ENCODE data around the gene TBC1D22A.

Gene TBC1D22A

DNA sequence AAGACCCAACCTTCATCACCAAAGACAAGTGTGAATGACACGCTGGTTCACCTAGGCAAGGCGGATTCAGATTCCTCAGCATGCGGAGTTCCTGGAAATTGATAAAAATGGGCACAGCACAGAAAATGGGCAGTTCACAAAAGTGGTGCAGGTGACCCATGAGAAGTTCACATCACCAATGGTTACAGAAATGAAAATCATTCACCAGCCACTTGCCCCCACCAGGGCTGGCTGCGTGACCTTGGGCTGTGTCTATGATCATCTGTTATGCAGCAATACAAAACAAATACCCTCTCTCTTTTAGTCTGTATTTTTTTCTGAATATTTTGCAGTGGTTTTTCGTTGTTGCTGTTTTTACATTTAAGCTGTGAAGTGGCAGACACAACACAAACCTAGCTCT, 415.9 kb downstream of the TBC1D22A start:
- no peak overlapping the region for H3K9ac ChIP-seq (ENCODE audit: low read depth in 1 of 2, low read length in 2 of 2)
- H3K27ac ChIP-seq (ENCODE audit: low read depth, low read length) = no peak overlapping the region
- H3K4me3 ChIP-seq (ENCODE audit: low read depth in 1 of 2, low read length in 2 of 2) = no peak overlapping the region
- H3K4me1 ChIP-seq (ENCODE audit: control insufficient read depth in 1 of 2, insufficient read depth in 2 of 2, low read length in 2 of 2) = peaks cover 0 to 5% of the 10 kb centered on the region in 2 donors
- H3K9me3 ChIP-seq (ENCODE audit: control insufficient read depth in 1 of 2, low read length in 2 of 2) = no peaks in the 10 kb centered on the region
- H3K36me3 ChIP-seq (ENCODE audit: control insufficient read depth in 1 of 2, insufficient read depth in 2 of 2, low read length in 2 of 2) = peaks cover 4 to 15% of the 10 kb centered on the region in 2 donors
- H3K27me3 ChIP-seq (ENCODE audit: control insufficient read depth in 1 of 2, insufficient read depth in 2 of 2, low read length in 2 of 2) = no peaks in the 10 kb centered on the region

DNA sequence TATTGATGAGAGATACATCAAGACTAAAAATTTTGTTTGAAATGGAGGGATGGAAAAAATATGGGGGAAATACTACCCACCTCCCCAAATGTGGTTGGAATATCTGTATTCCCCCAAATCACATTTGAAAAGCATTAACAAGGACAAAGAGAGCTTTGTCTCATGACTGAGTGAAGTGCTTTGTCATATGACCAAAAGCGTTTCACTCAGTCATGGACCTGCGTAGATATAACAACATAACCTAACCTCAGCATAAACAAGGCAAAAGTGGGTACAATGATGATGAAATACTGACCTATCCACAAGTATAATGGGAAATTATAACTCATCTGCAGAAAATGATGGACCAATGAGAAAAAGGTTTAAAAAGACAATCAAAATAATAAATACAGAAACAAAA, 418.3 kb downstream of the TBC1D22A start:
- peaks cover 4% of the 10 kb centered on the region in 2 donors for H3K9me3 ChIP-seq (ENCODE audit: control insufficient read depth in 1 of 2, low read length in 2 of 2)
- no peak overlapping the region for H3K4me3 ChIP-seq (ENCODE audit: low read depth in 1 of 2, low read length in 2 of 2)
- no peak overlapping the region for H3K9ac ChIP-seq (ENCODE audit: low read depth in 1 of 2, low read length in 2 of 2)
- no peaks in the 10 kb centered on the region for H3K27me3 ChIP-seq (ENCODE audit: control insufficient read depth in 1 of 2, insufficient read depth in 2 of 2, low read length in 2 of 2)
- H3K27ac ChIP-seq (ENCODE audit: low read depth, low read length) = no peak overlapping the region
- H3K36me3 ChIP-seq (ENCODE audit: control insufficient read depth in 1 of 2, insufficient read depth in 2 of 2, low read length in 2 of 2) = peaks cover 0 to 4% of the 10 kb centered on the region in 2 donors
- no peaks in the 10 kb centered on the region for H3K4me1 ChIP-seq (ENCODE audit: control insufficient read depth in 1 of 2, insufficient read depth in 2 of 2, low read length in 2 of 2)

DNA sequence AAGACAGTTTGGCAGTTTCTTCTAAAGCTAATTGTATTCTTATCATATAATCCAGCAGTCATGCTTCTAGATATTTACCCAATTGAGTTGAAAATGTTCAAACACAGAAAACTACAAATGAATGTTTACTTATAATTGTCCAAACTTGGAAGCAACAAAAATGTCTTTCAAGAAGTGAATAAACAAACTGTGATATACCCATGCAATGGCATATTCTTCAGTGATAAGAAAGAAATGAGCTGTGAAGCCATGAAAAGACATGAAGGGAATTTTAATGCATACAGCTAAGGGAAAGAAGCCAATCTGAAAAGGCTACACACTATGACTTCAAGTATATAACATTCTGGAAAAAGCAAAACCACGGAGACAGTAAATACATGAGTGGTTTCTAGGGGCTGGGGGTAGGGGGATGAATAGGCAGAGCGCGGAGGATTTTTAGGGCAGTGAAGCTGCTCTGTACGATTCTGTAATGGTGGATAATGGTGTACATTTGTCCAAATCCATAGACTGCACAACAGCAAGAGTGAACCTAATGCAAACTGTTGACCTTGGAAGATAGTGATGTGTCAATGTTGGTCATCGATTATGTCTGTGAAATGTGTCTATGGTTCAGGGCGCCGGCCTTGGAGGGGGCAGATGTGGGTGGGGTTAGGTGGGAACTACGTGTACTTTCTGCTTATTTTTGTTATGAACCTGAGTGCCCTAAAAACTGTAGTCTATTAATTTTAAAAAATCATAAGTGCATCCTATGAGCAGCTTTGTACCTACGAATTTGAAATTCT, 424.9 kb downstream of the TBC1D22A start:
- Histone ChIP-seq H3K27me3 (ENCODE audit: control insufficient read depth in 1 of 2, insufficient read depth in 2 of 2, low read length in 2 of 2) (no peaks in the 10 kb centered on the region), H3K4me3 (ENCODE audit: low read depth in 1 of 2, low read length in 2 of 2) (no peak overlapping the region), H3K9me3 (ENCODE audit: control insufficient read depth in 1 of 2, low read length in 2 of 2) (peaks cover 4 to 11% of the 10 kb centered on the region in 2 donors), H3K27ac (ENCODE audit: low read depth, low read length) (no peak overlapping the region), H3K4me1 (ENCODE audit: control insufficient read depth in 1 of 2, insufficient read depth in 2 of 2, low read length in 2 of 2) (no peaks in the 10 kb centered on the region), H3K36me3 (ENCODE audit: control insufficient read depth in 1 of 2, insufficient read depth in 2 of 2, low read length in 2 of 2) (no peaks in the 10 kb centered on the region), H3K9ac (ENCODE audit: low read depth in 1 of 2, low read length in 2 of 2) (no peak overlapping the region)

- H3K27ac ChIP-seq (ENCODE audit: low read depth, low read length) = no peak overlapping the region
- H3K27me3 ChIP-seq (ENCODE audit: control insufficient read depth in 1 of 2, insufficient read depth in 2 of 2, low read length in 2 of 2) = no peaks in the 10 kb centered on the region
- no peaks in the 10 kb centered on the region for H3K36me3 ChIP-seq (ENCODE audit: control insufficient read depth in 1 of 2, insufficient read depth in 2 of 2, low read length in 2 of 2)
- no peak overlapping the region for H3K9ac ChIP-seq (ENCODE audit: low read depth in 1 of 2, low read length in 2 of 2)
- H3K4me1 ChIP-seq (ENCODE audit: control insufficient read depth in 1 of 2, insufficient read depth in 2 of 2, low read length in 2 of 2) = peaks cover under 1 to 2% of the 10 kb centered on the region in 2 donors
- H3K9me3 ChIP-seq (ENCODE audit: control insufficient read depth in 1 of 2, low read length in 2 of 2) = peaks cover 4 to 11% of the 10 kb centered on the region in 2 donors
- no peak overlapping the region for H3K4me3 ChIP-seq (ENCODE audit: low read depth in 1 of 2, low read length in 2 of 2)
These were observed 426.0 kb downstream of the TBC1D22A start for GRCh38 chr22:47188261-47189055.

GRCh38 chr22:47189056-47189916, 426.8 kb downstream of the TBC1D22A start:
- Histone ChIP-seq H3K4me3 (ENCODE audit: low read depth in 1 of 2, low read length in 2 of 2) (no peak overlapping the region), H3K9ac (ENCODE audit: low read depth in 1 of 2, low read length in 2 of 2) (no peak overlapping the region), H3K27me3 (ENCODE audit: control insufficient read depth in 1 of 2, insufficient read depth in 2 of 2, low read length in 2 of 2) (no peaks in the 10 kb centered on the region), H3K36me3 (ENCODE audit: control insufficient read depth in 1 of 2, insufficient read depth in 2 of 2, low read length in 2 of 2) (no peaks in the 10 kb centered on the region), H3K9me3 (ENCODE audit: control insufficient read depth in 1 of 2, low read length in 2 of 2) (peaks cover 4 to 11% of the 10 kb centered on the region in 2 donors), H3K4me1 (ENCODE audit: control insufficient read depth in 1 of 2, insufficient read depth in 2 of 2, low read length in 2 of 2) (peaks cover 5 to 6% of the 10 kb centered on the region in 2 donors), H3K27ac (ENCODE audit: low read depth, low read length) (no peak overlapping the region)

DNA sequence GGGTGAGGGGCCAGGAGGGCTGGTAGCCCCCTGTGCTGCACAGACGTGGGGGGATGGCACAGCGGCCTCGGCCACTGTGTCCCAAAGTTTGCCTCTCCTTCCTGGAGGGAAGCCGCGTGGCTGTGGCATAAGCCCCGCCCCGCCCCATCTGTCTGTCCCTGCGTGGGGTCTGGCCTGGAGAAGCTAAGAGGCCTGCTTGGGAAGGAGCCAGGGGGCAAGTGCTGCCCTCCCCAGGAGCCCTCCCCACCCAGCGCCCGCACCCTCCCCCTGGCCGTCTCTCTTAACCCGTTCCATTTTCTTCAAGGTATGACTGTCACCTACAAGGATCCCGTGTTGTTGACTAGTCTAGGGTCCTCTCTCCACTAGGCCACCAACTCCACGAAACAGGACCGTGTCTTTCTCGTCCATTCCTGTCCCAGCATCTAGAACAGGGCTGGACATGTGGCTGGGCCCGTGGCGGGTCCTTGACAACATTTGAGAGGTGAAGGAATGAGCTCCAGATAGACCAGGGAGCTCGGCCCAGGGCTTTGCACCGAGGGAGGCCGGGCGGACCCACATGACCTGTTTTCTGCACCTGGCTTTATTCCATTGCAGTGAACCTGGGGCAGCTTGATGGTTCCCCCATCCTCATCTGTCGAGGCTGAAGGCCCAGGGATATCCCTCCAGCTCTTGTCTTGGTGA, 428.0 kb downstream of the TBC1D22A start:
- H3K4me1 ChIP-seq (ENCODE audit: control insufficient read depth in 1 of 2, insufficient read depth in 2 of 2, low read length in 2 of 2) = peaks cover 5 to 6% of the 10 kb centered on the region in 2 donors
- H3K27ac ChIP-seq (ENCODE audit: low read depth, low read length) = no peak overlapping the region
- peaks cover 3 to 11% of the 10 kb centered on the region in 2 donors for H3K9me3 ChIP-seq (ENCODE audit: control insufficient read depth in 1 of 2, low read length in 2 of 2)
- H3K4me3 ChIP-seq (ENCODE audit: low read depth in 1 of 2, low read length in 2 of 2) = no peak overlapping the region
- no peak overlapping the region for H3K9ac ChIP-seq (ENCODE audit: low read depth in 1 of 2, low read length in 2 of 2)
- H3K36me3 ChIP-seq (ENCODE audit: control insufficient read depth in 1 of 2, insufficient read depth in 2 of 2, low read length in 2 of 2) = no peaks in the 10 kb centered on the region
- H3K27me3 ChIP-seq (ENCODE audit: control insufficient read depth in 1 of 2, insufficient read depth in 2 of 2, low read length in 2 of 2) = no peaks in the 10 kb centered on the region

- Histone ChIP-seq H3K4me3 (ENCODE audit: low read depth in 1 of 2, low read length in 2 of 2) (no peak overlapping the region), H3K9me3 (ENCODE audit: control insufficient read depth in 1 of 2, low read length in 2 of 2) (peaks cover 0 to 4% of the 10 kb centered on the region in 2 donors), H3K4me1 (ENCODE audit: control insufficient read depth in 1 of 2, insufficient read depth in 2 of 2, low read length in 2 of 2) (peaks cover 5 to 6% of the 10 kb centered on the region in 2 donors), H3K36me3 (ENCODE audit: control insufficient read depth in 1 of 2, insufficient read depth in 2 of 2, low read length in 2 of 2) (no peaks in the 10 kb centered on the region), H3K9ac (ENCODE audit: low read depth in 1 of 2, low read length in 2 of 2) (no peak overlapping the region), H3K27me3 (ENCODE audit: control insufficient read depth in 1 of 2, insufficient read depth in 2 of 2, low read length in 2 of 2) (no peaks in the 10 kb centered on the region), H3K27ac (ENCODE audit: low read depth, low read length) (no peak overlapping the region)
These were observed 428.7 kb downstream of the TBC1D22A start for GRCh38 chr22:47190957-47191670.

DNA sequence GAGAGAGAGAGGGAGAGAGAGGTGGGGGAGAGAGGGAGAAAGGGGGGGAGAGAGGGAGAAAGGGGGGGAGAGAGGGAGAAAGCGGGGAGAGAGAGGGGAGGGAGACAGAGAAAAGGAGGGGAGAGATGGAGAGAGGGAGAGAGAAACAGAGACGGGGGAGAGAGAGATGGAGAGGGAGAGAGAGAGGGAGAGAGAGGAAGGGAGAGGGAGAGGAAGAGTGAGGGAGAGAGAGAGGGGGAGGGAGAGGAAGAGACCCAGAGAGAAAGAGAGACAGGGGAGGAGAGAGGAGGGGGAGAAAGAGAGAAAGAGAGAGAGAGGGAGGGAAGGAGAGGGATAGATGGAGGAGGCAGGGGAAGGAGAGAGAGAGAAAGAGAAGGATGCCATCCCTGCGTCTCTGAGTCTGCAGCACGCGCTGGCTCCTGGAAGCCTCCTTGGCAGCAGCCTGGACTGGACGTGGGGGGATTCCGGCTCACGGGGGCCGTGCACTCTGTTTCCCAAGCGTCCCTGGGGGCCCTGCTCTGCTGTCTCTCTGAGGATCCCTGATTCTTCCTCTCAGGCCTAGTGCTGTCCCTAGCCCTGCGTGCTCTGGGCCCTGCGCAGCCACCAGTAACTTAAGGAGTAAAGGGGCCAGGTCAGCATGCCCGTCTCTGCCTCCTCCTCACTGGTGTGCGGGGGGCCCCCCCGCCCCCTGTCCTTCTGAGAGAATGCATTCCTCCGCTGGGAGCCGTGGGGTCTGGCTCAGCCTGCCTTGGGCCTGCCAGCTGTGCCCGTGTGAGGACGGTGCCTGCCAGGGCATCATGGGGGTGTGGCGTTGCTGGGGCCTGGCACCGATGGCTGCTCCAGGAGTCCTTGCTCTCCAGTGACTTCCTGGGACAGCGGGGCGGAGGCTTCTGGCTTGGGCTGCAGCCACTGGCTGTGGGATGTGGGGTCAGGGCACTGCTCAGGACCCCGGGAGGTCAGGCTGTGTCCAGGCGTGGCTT, 429.5 kb downstream of the TBC1D22A start:
- H3K36me3 ChIP-seq (ENCODE audit: control insufficient read depth in 1 of 2, insufficient read depth in 2 of 2, low read length in 2 of 2) = no peaks in the 10 kb centered on the region
- no peak overlapping the region for H3K9ac ChIP-seq (ENCODE audit: low read depth in 1 of 2, low read length in 2 of 2)
- H3K27me3 ChIP-seq (ENCODE audit: control insufficient read depth in 1 of 2, insufficient read depth in 2 of 2, low read length in 2 of 2) = no peaks in the 10 kb centered on the region
- peaks cover 5 to 6% of the 10 kb centered on the region in 2 donors for H3K4me1 ChIP-seq (ENCODE audit: control insufficient read depth in 1 of 2, insufficient read depth in 2 of 2, low read length in 2 of 2)
- no peak overlapping the region for H3K4me3 ChIP-seq (ENCODE audit: low read depth in 1 of 2, low read length in 2 of 2)
- H3K9me3 ChIP-seq (ENCODE audit: control insufficient read depth in 1 of 2, low read length in 2 of 2) = no peaks in the 10 kb centered on the region
- no peak overlapping the region for H3K27ac ChIP-seq (ENCODE audit: low read depth, low read length)

All from duodenal mucosa (tissue), 2 donors.